ENCODE measurements around the gene NTRK3.

The NTRK3 gene

DNA sequence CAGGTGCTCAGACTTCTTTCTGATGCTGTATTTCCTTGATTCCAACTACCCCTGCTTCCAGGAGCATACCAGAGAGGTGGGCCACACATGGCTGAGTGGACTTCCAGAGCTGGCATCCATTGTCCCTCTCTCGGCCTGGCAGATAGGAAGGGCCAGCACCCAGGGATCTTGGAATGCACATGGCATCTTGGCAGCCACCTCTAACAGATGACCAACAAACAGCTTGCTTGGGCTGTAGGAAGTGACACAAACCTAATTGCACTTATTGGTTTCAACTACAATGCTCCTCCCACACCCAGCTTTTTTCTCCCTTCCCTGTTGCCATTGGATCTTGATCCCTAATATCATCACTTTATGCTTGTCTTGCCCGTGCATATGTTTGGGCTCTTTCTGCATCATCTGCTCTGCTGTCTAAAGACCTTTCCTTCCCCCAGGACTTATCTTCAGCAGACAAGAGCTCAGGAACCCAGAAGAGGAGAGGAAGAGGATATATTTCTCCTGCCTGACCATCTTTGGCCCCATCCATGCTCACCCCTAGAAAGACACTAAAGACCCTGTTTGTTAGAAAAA lies 294.6 kb downstream of the NTRK3 start:
- no peak for TF ChIP-seq EZH2 (IDR thresholded peaks at IDR 0.05; ENCODE audit: borderline replicate concordance, low read depth, low read length, severe bottlenecking)
- TF ChIP-seq CTCF (IDR thresholded peaks at IDR 0.05; ENCODE audit: borderline replicate concordance, extremely low read depth, low read length, poor library complexity, severe bottlenecking) = no peak
- H3K4me1 ChIP-seq (ENCODE audit: insufficient read depth, low read length) = no peaks in the 10 kb centered on the region
- H3K27ac ChIP-seq (ENCODE audit: low read length) = no peak overlapping the region
- H3K27me3 ChIP-seq (ENCODE audit: insufficient read depth, low read length, poor library complexity) = no peaks in the 10 kb centered on the region
- H3K36me3 ChIP-seq (ENCODE audit: insufficient read depth, low read length) = no peaks in the 10 kb centered on the region
- no peak overlapping the region for H3K9ac ChIP-seq (ENCODE audit: low read depth, low read length)
- no peak overlapping the region for H3K4me2 ChIP-seq (ENCODE audit: insufficient read depth, low read length)
- no peak overlapping the region for H3K4me3 ChIP-seq (ENCODE audit: low read depth in 1 of 2, low read length in 2 of 2)
- H3K79me2 ChIP-seq (ENCODE audit: insufficient read depth, low read length) = no peaks in the 10 kb centered on the region
- H2AFZ ChIP-seq (ENCODE audit: low read depth, low read length) = no peak overlapping the region
- no peaks in the 10 kb centered on the region for H4K20me1 ChIP-seq (ENCODE audit: insufficient read depth, low read length)
- H3K9me3 ChIP-seq (ENCODE audit: insufficient read depth, low read length, severe bottlenecking) = no peaks in the 10 kb centered on the region
- DNase-seq (no peak), ATAC-seq (ENCODE audit: insufficient read depth, low read depth) (no peak)

DNA sequence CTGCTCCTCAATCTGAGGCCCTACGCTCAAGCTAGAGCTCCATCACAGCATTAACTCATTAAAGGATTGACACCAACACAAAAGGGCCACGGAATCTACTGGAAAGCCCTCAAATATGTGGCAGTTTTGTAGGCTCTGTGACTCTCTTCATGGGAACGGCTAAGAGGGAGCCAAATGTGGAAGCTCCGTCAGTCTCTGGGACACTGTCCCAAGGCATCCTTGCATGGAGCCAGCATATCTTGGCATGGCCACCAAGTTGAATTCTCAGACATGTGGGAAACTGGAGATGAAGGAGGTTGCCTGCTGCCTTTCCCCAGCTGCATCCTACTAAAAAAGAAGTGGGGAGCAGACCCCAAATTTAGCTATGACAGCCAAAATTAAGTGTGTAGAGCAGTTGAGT lies 296.9 kb downstream of the NTRK3 start:
- ATAC-seq (ENCODE audit: insufficient read depth, low read depth) = no peak
- H3K9me3 ChIP-seq (ENCODE audit: insufficient read depth, low read length, severe bottlenecking) = no peaks in the 10 kb centered on the region
- H3K36me3 ChIP-seq (ENCODE audit: insufficient read depth, low read length) = no peaks in the 10 kb centered on the region
- H3K27me3 ChIP-seq (ENCODE audit: insufficient read depth, low read length, poor library complexity) = no peaks in the 10 kb centered on the region
- H3K9ac ChIP-seq (ENCODE audit: low read depth, low read length) = no peak overlapping the region
- DNase-seq = no peak
- no peaks in the 10 kb centered on the region for H3K79me2 ChIP-seq (ENCODE audit: insufficient read depth, low read length)
- H3K27ac ChIP-seq (ENCODE audit: low read length) = no peak overlapping the region
- TF ChIP-seq CTCF (IDR thresholded peaks at IDR 0.05; ENCODE audit: borderline replicate concordance, extremely low read depth, low read length, poor library complexity, severe bottlenecking) = no peak
- no peak for TF ChIP-seq EZH2 (IDR thresholded peaks at IDR 0.05; ENCODE audit: borderline replicate concordance, low read depth, low read length, severe bottlenecking)
- H3K4me2 ChIP-seq (ENCODE audit: insufficient read depth, low read length) = no peak overlapping the region
- H3K4me3 ChIP-seq (ENCODE audit: low read depth in 1 of 2, low read length in 2 of 2) = no peak overlapping the region
- no peaks in the 10 kb centered on the region for H3K4me1 ChIP-seq (ENCODE audit: insufficient read depth, low read length)
- no peak overlapping the region for H2AFZ ChIP-seq (ENCODE audit: low read depth, low read length)
- no peaks in the 10 kb centered on the region for H4K20me1 ChIP-seq (ENCODE audit: insufficient read depth, low read length)

GRCh38 chr15:87959080-87959479 lies 297.5 kb downstream of the NTRK3 start:
- H3K36me3 ChIP-seq (ENCODE audit: insufficient read depth, low read length) = no peaks in the 10 kb centered on the region
- no peak overlapping the region for H3K27ac ChIP-seq (ENCODE audit: low read length)
- no peaks in the 10 kb centered on the region for H3K4me1 ChIP-seq (ENCODE audit: insufficient read depth, low read length)
- H3K27me3 ChIP-seq (ENCODE audit: insufficient read depth, low read length, poor library complexity) = no peaks in the 10 kb centered on the region
- no peak overlapping the region for H3K4me2 ChIP-seq (ENCODE audit: insufficient read depth, low read length)
- no peak overlapping the region for H2AFZ ChIP-seq (ENCODE audit: low read depth, low read length)
- H3K9me3 ChIP-seq (ENCODE audit: insufficient read depth, low read length, severe bottlenecking) = no peaks in the 10 kb centered on the region
- no peak for DNase-seq
- no peak for TF ChIP-seq CTCF (IDR thresholded peaks at IDR 0.05; ENCODE audit: borderline replicate concordance, extremely low read depth, low read length, poor library complexity, severe bottlenecking)
- no peak for TF ChIP-seq EZH2 (IDR thresholded peaks at IDR 0.05; ENCODE audit: borderline replicate concordance, low read depth, low read length, severe bottlenecking)
- no peak overlapping the region for H3K9ac ChIP-seq (ENCODE audit: low read depth, low read length)
- H4K20me1 ChIP-seq (ENCODE audit: insufficient read depth, low read length) = no peaks in the 10 kb centered on the region
- no peak overlapping the region for H3K4me3 ChIP-seq (ENCODE audit: low read depth in 1 of 2, low read length in 2 of 2)
- H3K79me2 ChIP-seq (ENCODE audit: insufficient read depth, low read length) = no peaks in the 10 kb centered on the region
- no peak for ATAC-seq (ENCODE audit: insufficient read depth, low read depth)
